ENCODE results near the gene EVA1C. TPM values are rescaled to one million over a fixed set of nuclear protein-coding genes. Genes with fewer than 3 reads are reported as not detected.

EVA1C gene
- total and polyA plus RNA-seq, 2 donors (not counting 1 experiment from before 2014, with no cell fraction given), result 0.84 to 1.6 TPM

DNA sequence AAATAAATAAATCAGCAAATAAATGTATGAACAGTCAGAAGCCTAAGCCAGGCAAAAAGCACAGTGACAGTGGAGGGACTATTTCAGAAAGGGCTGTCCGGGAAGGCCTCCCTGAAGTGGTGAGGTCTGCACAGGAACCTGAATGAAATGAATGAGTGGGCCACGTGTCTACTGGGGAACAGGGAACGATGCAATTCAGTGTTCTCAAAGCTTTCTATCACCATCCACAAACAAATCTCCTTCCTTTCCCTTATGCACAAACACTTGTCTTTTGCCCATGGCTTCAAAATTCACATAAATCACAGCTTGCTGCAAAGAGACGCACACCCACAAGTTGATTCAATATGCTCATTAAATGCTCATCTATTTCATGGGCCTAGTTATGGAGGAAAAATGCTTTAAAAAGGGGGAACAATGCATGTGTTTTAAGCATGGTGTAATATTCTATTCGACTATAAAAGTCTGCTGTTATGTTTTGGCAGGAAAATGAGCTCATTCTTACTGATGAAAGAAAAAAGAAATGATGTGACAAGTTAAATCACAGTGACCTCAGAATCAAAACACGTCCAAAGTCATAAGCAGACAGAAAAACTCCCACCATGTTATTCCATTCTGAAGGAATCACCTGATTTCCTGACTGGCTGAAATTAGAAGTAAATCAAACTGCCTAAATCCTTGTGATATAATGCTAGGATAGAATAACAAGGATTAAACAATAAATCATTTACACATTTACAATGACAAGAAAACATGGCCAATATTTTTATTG, 41.3 kb upstream of the EVA1C start:
- DNase-seq (no peak), ATAC-seq (ENCODE audit: low read depth) (no peak)
- no peaks in the 10 kb centered on the region for H3K79me2 ChIP-seq (ENCODE audit: control insufficient read depth, insufficient read depth, low read length)
- H3K9me3 ChIP-seq (ENCODE audit: control extremely low read depth in 1 of 3, control insufficient read depth in 2 of 3, insufficient read depth in 1 of 3, low read length in 2 of 3), result no peaks in the 10 kb centered on the region
- H3K4me3 ChIP-seq (ENCODE audit: control extremely low read depth in 1 of 5, extremely low read depth in 1 of 5, insufficient read depth in 1 of 5, low read depth in 2 of 5, low read length in 4 of 5), result no peak overlapping the region
- ChIA-PET CTCF (no interaction called here), POLR2A (no interaction called here)
- WGBS (ENCODE audit: insufficient coverage), result 91% methylated on average over 3 of the region's 6 CpGs
- peaks cover 1 to 55% of the 10 kb centered on the region in 2 experiments for H3K36me3 ChIP-seq (replicated peaks in 1 of 2; ENCODE audit: control extremely low read depth in 1 of 2, control insufficient read depth in 1 of 2, extremely low read depth in 1 of 2, insufficient read depth in 2 of 2, low read length in 1 of 2)
- no peaks in the 10 kb centered on the region for H4K20me1 ChIP-seq (ENCODE audit: control insufficient read depth, insufficient read depth, low read length, poor library complexity, severe bottlenecking)
- no peaks in the 10 kb centered on the region for H3K27me3 Mint-ChIP-seq
- no peaks in the 10 kb centered on the region for H3K4me1 Mint-ChIP-seq
- no peaks in the 10 kb centered on the region for H3K4me1 ChIP-seq (ENCODE audit: control insufficient read depth in 2 of 2, insufficient read depth in 2 of 2, low read length in 2 of 2)
- no peak overlapping the region for H3K27ac Mint-ChIP-seq
- intact Hi-C loops (cut with micrococcal nuclease), result no loop called here
- H2AFZ ChIP-seq (ENCODE audit: insufficient read depth, low read depth, low read length, poor library complexity, severe bottlenecking), result no peak overlapping the region
- TF ChIP-seq, protein P1, sequence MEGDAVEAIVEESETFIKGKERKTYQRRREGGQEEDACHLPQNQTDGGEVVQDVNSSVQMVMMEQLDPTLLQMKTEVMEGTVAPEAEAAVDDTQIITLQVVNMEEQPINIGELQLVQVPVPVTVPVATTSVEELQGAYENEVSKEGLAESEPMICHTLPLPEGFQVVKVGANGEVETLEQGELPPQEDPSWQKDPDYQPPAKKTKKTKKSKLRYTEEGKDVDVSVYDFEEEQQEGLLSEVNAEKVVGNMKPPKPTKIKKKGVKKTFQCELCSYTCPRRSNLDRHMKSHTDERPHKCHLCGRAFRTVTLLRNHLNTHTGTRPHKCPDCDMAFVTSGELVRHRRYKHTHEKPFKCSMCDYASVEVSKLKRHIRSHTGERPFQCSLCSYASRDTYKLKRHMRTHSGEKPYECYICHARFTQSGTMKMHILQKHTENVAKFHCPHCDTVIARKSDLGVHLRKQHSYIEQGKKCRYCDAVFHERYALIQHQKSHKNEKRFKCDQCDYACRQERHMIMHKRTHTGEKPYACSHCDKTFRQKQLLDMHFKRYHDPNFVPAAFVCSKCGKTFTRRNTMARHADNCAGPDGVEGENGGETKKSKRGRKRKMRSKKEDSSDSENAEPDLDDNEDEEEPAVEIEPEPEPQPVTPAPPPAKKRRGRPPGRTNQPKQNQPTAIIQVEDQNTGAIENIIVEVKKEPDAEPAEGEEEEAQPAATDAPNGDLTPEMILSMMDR (IDR thresholded peaks at IDR 0.05), result no peak
- no peak for TF ChIP-seq EZH2 (IDR thresholded peaks at IDR 0.05; ENCODE audit: borderline replicate concordance, insufficient read depth, low read depth, low read length, poor library complexity, severe bottlenecking)
- H3K27me3 ChIP-seq (replicated peaks in 1 of 4; ENCODE audit: control extremely low read depth in 1 of 4, control insufficient read depth in 3 of 4, insufficient read depth in 4 of 4, low read length in 3 of 4), result no peaks in the 10 kb centered on the region
- H3K4me3 Mint-ChIP-seq, result no peak overlapping the region
- H3K4me2 ChIP-seq (replicated peaks; ENCODE audit: low read depth, low read length, poor library complexity, severe bottlenecking), result no peak overlapping the region
- no peaks in the 10 kb centered on the region for H3K9me3 Mint-ChIP-seq (ENCODE audit: insufficient read depth)
- H3K9ac ChIP-seq (ENCODE audit: low read length), result no peak overlapping the region
- H3K27ac ChIP-seq (ENCODE audit: low read length in 2 of 2), result no peak overlapping the region

DNA sequence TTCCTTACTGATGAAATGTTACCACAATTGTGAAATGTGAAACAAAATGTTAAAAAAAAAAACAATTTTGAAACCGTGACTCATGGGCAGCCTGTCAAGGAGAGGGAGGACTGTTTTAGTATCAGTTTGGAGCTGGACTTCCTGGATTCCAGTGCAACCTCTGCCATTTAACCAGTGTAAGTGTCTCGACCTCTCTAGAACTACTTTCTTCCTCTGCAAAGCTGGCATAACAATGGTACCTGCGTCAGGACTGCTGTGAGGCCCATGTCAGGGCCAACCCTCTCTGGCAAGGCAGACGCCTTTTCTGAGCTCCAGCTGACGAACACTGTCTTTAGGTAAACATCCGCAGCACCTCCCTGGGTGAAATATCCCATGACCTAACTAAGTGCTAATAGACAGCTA, 40.6 kb upstream of the EVA1C start:
- Mint-ChIP-seq H3K4me3 (no peak overlapping the region), H3K27ac (no peak overlapping the region), H3K9me3 (ENCODE audit: insufficient read depth) (no peaks in the 10 kb centered on the region), H3K27me3 (no peaks in the 10 kb centered on the region), H3K4me1 (no peaks in the 10 kb centered on the region)
- Histone ChIP-seq H3K4me2 (replicated peaks; ENCODE audit: low read depth, low read length, poor library complexity, severe bottlenecking) (no peak overlapping the region), H3K4me3 (ENCODE audit: control extremely low read depth in 1 of 5, extremely low read depth in 1 of 5, insufficient read depth in 1 of 5, low read depth in 2 of 5, low read length in 4 of 5) (no peak overlapping the region), H3K9ac (ENCODE audit: low read length) (no peak overlapping the region), H4K20me1 (ENCODE audit: control insufficient read depth, insufficient read depth, low read length, poor library complexity, severe bottlenecking) (no peaks in the 10 kb centered on the region), H3K27ac (ENCODE audit: low read length in 2 of 2) (no peak overlapping the region), H3K27me3 (replicated peaks in 1 of 4; ENCODE audit: control extremely low read depth in 1 of 4, control insufficient read depth in 3 of 4, insufficient read depth in 4 of 4, low read length in 3 of 4) (no peaks in the 10 kb centered on the region), H2AFZ (ENCODE audit: insufficient read depth, low read depth, low read length, poor library complexity, severe bottlenecking) (no peak overlapping the region), H3K9me3 (ENCODE audit: control extremely low read depth in 1 of 3, control insufficient read depth in 2 of 3, insufficient read depth in 1 of 3, low read length in 2 of 3) (no peaks in the 10 kb centered on the region), H3K36me3 (replicated peaks in 1 of 2; ENCODE audit: control extremely low read depth in 1 of 2, control insufficient read depth in 1 of 2, extremely low read depth in 1 of 2, insufficient read depth in 2 of 2, low read length in 1 of 2) (peaks cover 1 to 55% of the 10 kb centered on the region in 2 experiments), H3K79me2 (ENCODE audit: control insufficient read depth, insufficient read depth, low read length) (no peaks in the 10 kb centered on the region), H3K4me1 (ENCODE audit: control insufficient read depth in 2 of 2, insufficient read depth in 2 of 2, low read length in 2 of 2) (no peaks in the 10 kb centered on the region)
- ATAC-seq (ENCODE audit: low read depth) (no peak), DNase-seq (no peak)
- CTCF ChIA-PET, result no interaction called here
- POLR2A ChIA-PET, result no interaction called here
- TF ChIP-seq, protein P1 (IDR thresholded peaks at IDR 0.05), result no peak
- no peak for TF ChIP-seq EZH2 (IDR thresholded peaks at IDR 0.05; ENCODE audit: borderline replicate concordance, insufficient read depth, low read depth, low read length, poor library complexity, severe bottlenecking)
- WGBS (ENCODE audit: insufficient coverage), result 96% methylated on average over 6 of the region's 6 CpGs
- intact Hi-C loops (cut with micrococcal nuclease), result no loop called here
